Measurements from ENCODE around the gene CT45A9. TPM values are rescaled to one million over a fixed set of nuclear protein-coding genes. Genes with fewer than 3 reads are reported as not detected.

The CT45A9 gene
- total RNA-seq, 1 experiment from 2014 or later: not detected

Other genes starting within 250 kb of the CT45A9 start
- not detected for gene CT45A1, start 158.2 kb downstream of the CT45A9 start, total RNA-seq (2021; ENCODE audit: unreplicated experiment)
- gene CT45A3, start 103.6 kb downstream of the CT45A9 start, total RNA-seq (2021; ENCODE audit: unreplicated experiment): not detected
- not detected for gene CT45A5, start 86.3 kb downstream of the CT45A9 start, total RNA-seq (2021; ENCODE audit: unreplicated experiment)
- gene CT45A6, start 69.0 kb downstream of the CT45A9 start, total RNA-seq (2021; ENCODE audit: unreplicated experiment): not detected
- not detected for gene CT45A2, start 51.8 kb downstream of the CT45A9 start, total RNA-seq (2021; ENCODE audit: unreplicated experiment)
- not detected for gene CT45A7, start 34.5 kb downstream of the CT45A9 start, total RNA-seq (2021; ENCODE audit: unreplicated experiment)
- gene CT45A8, start 17.3 kb downstream of the CT45A9 start, total RNA-seq (2021; ENCODE audit: unreplicated experiment): not detected
- not detected for gene CT45A10, start 21.6 kb upstream of the CT45A9 start, total RNA-seq (2021; ENCODE audit: unreplicated experiment)
- gene SAGE1, start 21.9 kb upstream of the CT45A9 start, total RNA-seq (2021; ENCODE audit: unreplicated experiment): not detected
- gene MMGT1, start 102.2 kb upstream of the CT45A9 start, total RNA-seq (2021; ENCODE audit: unreplicated experiment): 31.4 TPM
- gene SLC9A6, start 113.6 kb upstream of the CT45A9 start, total RNA-seq (2021; ENCODE audit: unreplicated experiment): 22.0 TPM

All from Panc1 (cell line).